AG10803 (cell line): ENCODE data around the gene GNA15.

Source experiments
- DNase-seq: peaks from one replicate; pipeline ENCODE4 v3.0.0; 2010; ENCODE audit warnings: low read depth
- H3K4me3 ChIP-seq: 2 replicates; pipeline ENCODE4 v1.5.1; 2011; ENCODE audit warnings: mild to moderate bottlenecking, low read length, control low read depth
- CTCF ChIP-seq: conservative IDR thresholded peaks from 2 replicates; pipeline ENCODE4 v1.5.1; 2011; ENCODE audit warnings: mild to moderate bottlenecking, low read length, control low read depth, inconsistent platforms

The GNA15 gene

GRCh38 chr19:3100747-3101730 lies 34.8 kb upstream of the GNA15 start:
- no peak overlapping the region for H3K4me3 ChIP-seq
- TF ChIP-seq CTCF: no peak
- DNase-seq: no peak

GRCh38 chr19:3102239-3103140 lies 33.3 kb upstream of the GNA15 start:
- DNase-seq: no peak
- H3K4me3 ChIP-seq: no peak overlapping the region
- TF ChIP-seq CTCF: no peak

- no peak overlapping the region for H3K4me3 ChIP-seq
- no peak for DNase-seq
- TF ChIP-seq CTCF: no peak
Measured at GRCh38 chr19:3104708-3104983, 31.2 kb upstream of the GNA15 start.

GRCh38 chr19:3105641-3106508 lies 30.0 kb upstream of the GNA15 start:
- TF ChIP-seq CTCF: no peak
- no peak overlapping the region for H3K4me3 ChIP-seq
- no peak for DNase-seq

GRCh38 chr19:3106509-3107141 lies 29.2 kb upstream of the GNA15 start:
- TF ChIP-seq CTCF: no peak
- no peak for DNase-seq
- H3K4me3 ChIP-seq: no peak overlapping the region

GRCh38 chr19:3107658-3108057 lies 28.2 kb upstream of the GNA15 start:
- TF ChIP-seq CTCF: no peak
- no peak overlapping the region for H3K4me3 ChIP-seq
- DNase-seq: no peak
